ENCODE results near the gene TACR2.

TACR2 gene

GRCh38 chr10:69388488-69388887 lies 28.2 kb downstream of the TACR2 start:
- H3K27me3 ChIP-seq (ENCODE audit: control insufficient read depth, insufficient read depth, low read length, poor library complexity, severe bottlenecking), result no peaks in the 10 kb centered on the region
- H3K36me3 ChIP-seq (ENCODE audit: control insufficient read depth, insufficient read depth, low read length), result peaks cover 12% of the 10 kb centered on the region
- H3K9me3 ChIP-seq (ENCODE audit: control insufficient read depth, low read length), result no peaks in the 10 kb centered on the region
- no peak overlapping the region for H3K27ac ChIP-seq (ENCODE audit: insufficient read depth, low read depth, low read length, poor library complexity, severe bottlenecking)
- WGBS, 2 experiments, result 93 to 94% methylated on average over 2 of the region's 2 CpGs
- peaks cover 12% of the 10 kb centered on the region for H3K4me1 ChIP-seq (ENCODE audit: control insufficient read depth, insufficient read depth, low read length)
- no peak overlapping the region for H3K4me3 ChIP-seq (ENCODE audit: insufficient read depth, low read depth, low read length)

GRCh38 chr10:69387500-69387899 lies 29.2 kb downstream of the TACR2 start:
- Histone ChIP-seq H3K9me3 (ENCODE audit: control insufficient read depth, low read length) (no peaks in the 10 kb centered on the region), H3K27ac (ENCODE audit: insufficient read depth, low read depth, low read length, poor library complexity, severe bottlenecking) (no peak overlapping the region), H3K4me3 (ENCODE audit: insufficient read depth, low read depth, low read length) (no peak overlapping the region), H3K27me3 (ENCODE audit: control insufficient read depth, insufficient read depth, low read length, poor library complexity, severe bottlenecking) (no peaks in the 10 kb centered on the region), H3K36me3 (ENCODE audit: control insufficient read depth, insufficient read depth, low read length) (peaks cover 12% of the 10 kb centered on the region), H3K4me1 (ENCODE audit: control insufficient read depth, insufficient read depth, low read length) (peaks cover 12% of the 10 kb centered on the region)
- WGBS, 2 experiments, result 90 to 99% methylated on average over 2 to 3 of the region's 3 CpGs

- Histone ChIP-seq H3K4me3 (ENCODE audit: insufficient read depth, low read depth, low read length) (no peak overlapping the region), H3K27me3 (ENCODE audit: control insufficient read depth, insufficient read depth, low read length, poor library complexity, severe bottlenecking) (no peaks in the 10 kb centered on the region), H3K9me3 (ENCODE audit: control insufficient read depth, low read length) (no peaks in the 10 kb centered on the region), H3K27ac (ENCODE audit: insufficient read depth, low read depth, low read length, poor library complexity, severe bottlenecking) (no peak overlapping the region), H3K4me1 (ENCODE audit: control insufficient read depth, insufficient read depth, low read length) (peaks cover 12% of the 10 kb centered on the region), H3K36me3 (ENCODE audit: control insufficient read depth, insufficient read depth, low read length) (peaks cover 12% of the 10 kb centered on the region)
- 93 to 95% methylated on average over 11 of the region's 11 CpGs for WGBS, 2 experiments
Observed at GRCh38 chr10:69385454-69386350, 31.0 kb downstream of the TACR2 start.

DNA sequence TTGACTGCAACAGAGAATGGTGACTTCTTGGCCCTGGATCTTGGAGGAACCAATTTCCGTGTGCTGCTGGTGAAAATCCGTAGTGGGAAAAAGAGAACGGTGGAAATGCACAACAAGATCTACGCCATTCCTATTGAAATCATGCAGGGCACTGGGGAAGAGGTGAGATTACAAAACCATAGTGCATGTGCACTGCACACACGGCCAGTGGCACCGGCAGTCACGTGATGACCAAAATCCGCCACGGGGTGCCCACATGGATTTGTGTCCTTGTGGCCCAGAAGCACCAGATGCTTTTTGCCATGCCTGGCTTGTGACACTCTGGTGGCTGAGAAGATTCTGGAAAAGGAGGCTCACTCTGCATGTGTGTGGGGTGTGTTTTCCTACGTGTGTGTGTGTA lies 32.4 kb downstream of the TACR2 start:
- Histone ChIP-seq H3K4me1 (ENCODE audit: control insufficient read depth, insufficient read depth, low read length) (no peaks in the 10 kb centered on the region), H3K9me3 (ENCODE audit: control insufficient read depth, low read length) (no peaks in the 10 kb centered on the region), H3K27ac (ENCODE audit: insufficient read depth, low read depth, low read length, poor library complexity, severe bottlenecking) (no peak overlapping the region), H3K27me3 (ENCODE audit: control insufficient read depth, insufficient read depth, low read length, poor library complexity, severe bottlenecking) (no peaks in the 10 kb centered on the region), H3K36me3 (ENCODE audit: control insufficient read depth, insufficient read depth, low read length) (peaks cover 12% of the 10 kb centered on the region), H3K4me3 (ENCODE audit: insufficient read depth, low read depth, low read length) (no peak overlapping the region)
- 94 to 96% methylated on average over 10 of the region's 10 CpGs for WGBS, 2 experiments

DNA sequence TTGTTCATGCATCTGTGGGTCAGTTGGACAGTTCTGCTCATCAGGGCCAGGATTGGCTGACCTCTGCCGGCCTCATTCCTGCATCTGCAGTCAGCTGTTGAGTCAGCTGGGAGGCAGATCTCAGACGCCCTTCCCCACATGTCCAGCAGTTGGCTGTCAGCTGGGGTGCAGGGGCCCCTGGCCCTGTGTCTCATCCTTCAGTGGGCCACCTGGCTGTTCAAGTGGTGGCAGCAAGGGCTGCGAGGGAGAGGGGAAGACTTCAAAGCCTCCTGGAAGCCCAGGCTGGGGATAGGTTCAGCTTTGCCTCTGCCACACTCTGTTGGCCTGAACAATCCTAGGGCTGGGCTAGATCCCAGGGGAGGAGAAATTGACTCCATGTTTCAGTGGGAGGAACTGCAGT lies 33.2 kb downstream of the TACR2 start:
- no peak overlapping the region for H3K4me3 ChIP-seq (ENCODE audit: insufficient read depth, low read depth, low read length)
- no peak overlapping the region for H3K27ac ChIP-seq (ENCODE audit: insufficient read depth, low read depth, low read length, poor library complexity, severe bottlenecking)
- no peaks in the 10 kb centered on the region for H3K27me3 ChIP-seq (ENCODE audit: control insufficient read depth, insufficient read depth, low read length, poor library complexity, severe bottlenecking)
- peaks cover 6% of the 10 kb centered on the region for H3K36me3 ChIP-seq (ENCODE audit: control insufficient read depth, insufficient read depth, low read length)
- 80 to 89% methylated on average over 3 of the region's 3 CpGs for WGBS, 2 experiments
- no peaks in the 10 kb centered on the region for H3K4me1 ChIP-seq (ENCODE audit: control insufficient read depth, insufficient read depth, low read length)
- no peaks in the 10 kb centered on the region for H3K9me3 ChIP-seq (ENCODE audit: control insufficient read depth, low read length)

DNA sequence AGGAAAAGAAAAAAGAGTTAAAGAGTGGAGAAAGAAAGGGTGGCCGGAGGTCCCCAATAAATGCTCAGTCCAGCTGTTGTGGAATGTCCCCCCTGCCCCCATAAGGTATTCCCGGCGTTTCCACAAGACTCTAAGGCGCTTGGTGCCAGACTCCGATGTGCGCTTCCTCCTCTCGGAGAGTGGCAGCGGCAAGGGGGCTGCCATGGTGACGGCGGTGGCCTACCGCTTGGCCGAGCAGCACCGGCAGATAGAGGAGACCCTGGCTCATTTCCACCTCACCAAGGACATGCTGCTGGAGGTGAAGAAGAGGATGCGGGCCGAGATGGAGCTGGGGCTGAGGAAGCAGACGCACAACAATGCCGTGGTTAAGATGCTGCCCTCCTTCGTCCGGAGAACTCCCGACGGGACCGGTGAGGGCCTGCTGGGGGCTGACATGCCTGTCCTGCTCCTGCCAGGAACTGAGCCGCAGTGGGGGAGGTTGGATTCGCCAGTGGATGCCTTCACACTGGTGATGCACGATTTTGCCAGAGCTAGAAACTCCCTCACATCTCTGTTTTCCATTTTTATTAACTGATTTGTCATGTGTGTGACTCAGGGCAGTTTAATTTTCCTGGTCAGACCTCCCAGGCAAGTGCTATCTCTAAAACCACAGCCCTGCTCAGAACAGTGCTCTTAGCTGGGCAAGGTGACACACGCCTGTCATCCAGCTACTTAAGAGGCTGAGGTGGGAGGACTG lies 34.2 kb downstream of the TACR2 start:
- Histone ChIP-seq H3K4me1 (ENCODE audit: control insufficient read depth, insufficient read depth, low read length) (no peaks in the 10 kb centered on the region), H3K27ac (ENCODE audit: insufficient read depth, low read depth, low read length, poor library complexity, severe bottlenecking) (no peak overlapping the region), H3K27me3 (ENCODE audit: control insufficient read depth, insufficient read depth, low read length, poor library complexity, severe bottlenecking) (no peaks in the 10 kb centered on the region), H3K9me3 (ENCODE audit: control insufficient read depth, low read length) (no peaks in the 10 kb centered on the region), H3K36me3 (ENCODE audit: control insufficient read depth, insufficient read depth, low read length) (peaks cover 5% of the 10 kb centered on the region), H3K4me3 (ENCODE audit: insufficient read depth, low read depth, low read length) (no peak overlapping the region)
- WGBS, 2 experiments, result 90 to 92% methylated on average over 25 to 26 of the region's 26 CpGs

DNA sequence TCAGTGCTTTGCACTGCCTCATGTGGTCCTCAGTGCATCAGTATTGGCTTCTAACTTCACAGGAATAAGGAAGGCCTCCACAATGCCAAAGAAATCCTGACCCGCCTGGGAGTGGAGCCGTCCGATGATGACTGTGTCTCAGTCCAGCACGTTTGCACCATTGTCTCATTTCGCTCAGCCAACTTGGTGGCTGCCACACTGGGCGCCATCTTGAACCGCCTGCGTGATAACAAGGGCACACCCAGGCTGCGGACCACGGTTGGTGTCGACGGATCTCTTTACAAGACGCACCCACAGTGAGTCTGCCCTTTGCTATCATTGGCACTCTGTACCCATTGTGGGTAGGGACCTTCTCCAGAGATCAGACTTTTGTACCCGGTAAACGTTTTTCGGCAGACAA lies 36.9 kb downstream of the TACR2 start:
- Histone ChIP-seq H3K9me3 (ENCODE audit: control insufficient read depth, low read length) (no peaks in the 10 kb centered on the region), H3K4me1 (ENCODE audit: control insufficient read depth, insufficient read depth, low read length) (peaks cover 10% of the 10 kb centered on the region), H3K4me3 (ENCODE audit: insufficient read depth, low read depth, low read length) (no peak overlapping the region), H3K27ac (ENCODE audit: insufficient read depth, low read depth, low read length, poor library complexity, severe bottlenecking) (no peak overlapping the region), H3K36me3 (ENCODE audit: control insufficient read depth, insufficient read depth, low read length) (no peaks in the 10 kb centered on the region), H3K27me3 (ENCODE audit: control insufficient read depth, insufficient read depth, low read length, poor library complexity, severe bottlenecking) (no peaks in the 10 kb centered on the region)
- WGBS, 2 experiments, result 95 to 98% methylated on average over 16 of the region's 16 CpGs

DNA sequence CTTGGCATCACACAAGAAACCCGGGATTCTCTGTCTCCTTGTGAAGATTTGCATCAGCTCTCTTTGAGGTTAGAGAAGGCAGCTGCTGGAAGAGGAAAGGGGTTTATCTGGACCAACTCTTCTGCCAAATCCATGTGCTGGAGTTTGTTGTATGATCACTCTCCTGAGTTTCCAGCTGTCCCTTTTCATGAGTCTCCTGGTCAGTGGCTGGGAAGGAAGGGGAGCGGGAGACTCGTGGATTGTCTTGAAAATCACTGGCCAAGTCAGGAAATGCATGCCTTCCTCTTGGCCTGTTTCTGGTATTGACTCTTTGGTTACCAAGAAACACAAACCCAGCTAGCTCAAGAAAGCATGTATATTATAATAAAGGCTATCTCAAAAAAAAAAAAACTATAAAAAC lies 38.8 kb downstream of the TACR2 start:
- Histone ChIP-seq H3K4me1 (ENCODE audit: control insufficient read depth, insufficient read depth, low read length) (peaks cover 10% of the 10 kb centered on the region), H3K36me3 (ENCODE audit: control insufficient read depth, insufficient read depth, low read length) (no peaks in the 10 kb centered on the region), H3K4me3 (ENCODE audit: insufficient read depth, low read depth, low read length) (no peak overlapping the region), H3K27ac (ENCODE audit: insufficient read depth, low read depth, low read length, poor library complexity, severe bottlenecking) (no peak overlapping the region), H3K27me3 (ENCODE audit: control insufficient read depth, insufficient read depth, low read length, poor library complexity, severe bottlenecking) (no peaks in the 10 kb centered on the region), H3K9me3 (ENCODE audit: control insufficient read depth, low read length) (no peaks in the 10 kb centered on the region)
- WGBS, 2 experiments, result 89 to 92% methylated on average over 3 of the region's 3 CpGs

DNA sequence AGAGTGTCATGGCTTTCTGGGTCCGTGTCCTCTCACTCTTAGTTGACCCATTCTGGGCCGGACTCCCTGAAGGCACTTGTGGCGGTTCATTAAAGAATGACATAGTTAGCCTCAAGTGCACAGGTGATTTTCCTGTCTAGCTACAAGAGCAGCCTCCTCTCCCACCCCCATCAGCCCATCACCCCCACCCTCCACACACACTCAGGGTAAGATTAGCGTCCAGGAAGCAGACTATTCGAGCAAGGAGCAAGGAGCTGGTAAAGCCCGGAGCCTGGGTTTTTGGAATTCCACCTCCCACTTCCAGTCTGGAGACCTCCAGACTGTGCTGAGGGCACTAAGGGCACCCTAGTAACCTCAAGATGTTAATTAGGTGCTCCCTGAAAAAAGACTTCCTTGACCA lies 39.5 kb downstream of the TACR2 start:
- Histone ChIP-seq H3K36me3 (ENCODE audit: control insufficient read depth, insufficient read depth, low read length) (no peaks in the 10 kb centered on the region), H3K4me3 (ENCODE audit: insufficient read depth, low read depth, low read length) (no peak overlapping the region), H3K27me3 (ENCODE audit: control insufficient read depth, insufficient read depth, low read length, poor library complexity, severe bottlenecking) (no peaks in the 10 kb centered on the region), H3K27ac (ENCODE audit: insufficient read depth, low read depth, low read length, poor library complexity, severe bottlenecking) (no peak overlapping the region), H3K4me1 (ENCODE audit: control insufficient read depth, insufficient read depth, low read length) (peaks cover 10% of the 10 kb centered on the region), H3K9me3 (ENCODE audit: control insufficient read depth, low read length) (no peaks in the 10 kb centered on the region)
- 90% methylated on average over 6 of the region's 6 CpGs for WGBS, 2 experiments

- Histone ChIP-seq H3K27ac (ENCODE audit: insufficient read depth, low read depth, low read length, poor library complexity, severe bottlenecking) (no peak overlapping the region), H3K9me3 (ENCODE audit: control insufficient read depth, low read length) (no peaks in the 10 kb centered on the region), H3K4me1 (ENCODE audit: control insufficient read depth, insufficient read depth, low read length) (peaks cover 10% of the 10 kb centered on the region), H3K36me3 (ENCODE audit: control insufficient read depth, insufficient read depth, low read length) (no peaks in the 10 kb centered on the region), H3K4me3 (ENCODE audit: insufficient read depth, low read depth, low read length) (no peak overlapping the region), H3K27me3 (ENCODE audit: control insufficient read depth, insufficient read depth, low read length, poor library complexity, severe bottlenecking) (no peaks in the 10 kb centered on the region)
- WGBS, 2 experiments, result 93 to 96% methylated on average over 11 of the region's 11 CpGs
Observed at GRCh38 chr10:69376662-69377061, 40.1 kb downstream of the TACR2 start.

Data from ectodermal cell (in vitro differentiated cells).